HepG2 (cell line): ENCODE measurements around the gene TGIF1. TPM values are rescaled to one million over a fixed set of nuclear protein-coding genes. Genes with fewer than 3 reads are reported as not detected.

Experiments
- ASH2L ChIP-seq: fragments of 300-600, 200-600 bp; sonication (generic); IDR thresholded peaks from 2 replicates; pipeline ENCODE4 v1.7.0; 2017; ENCODE audit warnings: low read depth, mild to moderate bottlenecking, moderate library complexity, mixed read lengths, low read length; ENCODE audit not compliant: insufficient read length
- CEBPB ChIP-seq: IDR thresholded peaks from 2 replicates; pipeline ENCODE4 v1.6.1; 2011; ENCODE audit warnings: low read depth, low read length, improper control_type of control experiment, borderline replicate concordance
- NCOR1 ChIP-seq: fragments of 200-600 bp; sonication (generic); IDR thresholded peaks from 2 replicates; pipeline ENCODE4 v1.7.0; 2017; ENCODE audit warnings: antibody characterized with exemption, low read length, borderline replicate concordance
- NFE2L1 ChIP-seq: sonication (generic); formaldehyde crosslinking; IDR thresholded peaks from 2 replicates; pipeline ENCODE4 v1.4.0; 2020; ENCODE audit warnings: missing genetic modification reagents, mild to moderate bottlenecking, borderline replicate concordance
- TP53 ChIP-seq: sonication (generic); formaldehyde crosslinking; conservative IDR thresholded peaks from 2 replicates; pipeline ENCODE4 v1.4.0; 2020; ENCODE audit warnings: missing genetic modification reagents
- ZFY ChIP-seq: sonication (generic); formaldehyde crosslinking; IDR thresholded peaks from 2 replicates; pipeline ENCODE4 v1.4.0; 2020; ENCODE audit warnings: missing genetic modification reagents
- ZIK1 ChIP-seq: sonication (generic); formaldehyde crosslinking; IDR thresholded peaks from 2 replicates; pipeline ENCODE4 v1.5.0; 2020; ENCODE audit warnings: mild to moderate bottlenecking, low read depth, missing genetic modification reagents, borderline replicate concordance
- ZNF335 ChIP-seq: sonication (generic); formaldehyde crosslinking; IDR thresholded peaks from 2 replicates; pipeline ENCODE4 v1.4.0; 2020; ENCODE audit warnings: missing genetic modification reagents
- ZNF816 ChIP-seq: sonication (generic); formaldehyde crosslinking; IDR thresholded peaks from 2 replicates; pipeline ENCODE4 v1.8.0; 2022; ENCODE audit warnings: missing genetic modification reagents, mild to moderate bottlenecking, borderline replicate concordance
- ZNF839 ChIP-seq: sonication (generic); formaldehyde crosslinking; IDR thresholded peaks from 2 replicates; pipeline ENCODE4 v1.4.0; 2020; ENCODE audit warnings: missing genetic modification reagents, mild to moderate bottlenecking, borderline replicate concordance
- polyA plus RNA-seq, 8 experiments: library from polyadenylated mRNA; depleted of rRNA in 3 of 8; stranded (reverse) in 7 of 8; unstranded in 1 of 8; fragments of >200 nt; fragmentation: Illumina TruSeq in 4 of 8; extraction: Trizol in 4 of 8; gene quantifications; 2 replicates each; pipeline versions ENCODE4 v1.2.1 to v1.2.3, GENCODE V29; 2011 to 2016; ENCODE audit warnings: low read depth in 4 of 8, missing spikeins in 1 of 8, mixed read lengths in 1 of 8; ENCODE audit not compliant: insufficient read depth in 1 of 8
- total RNA-seq, 5 experiments: library from RNA; depleted of rRNA; stranded (reverse); fragments of >200 nt; fragmentation: Illumina TruSeq; extraction: Trizol; gene quantifications; 2 replicates each; pipeline ENCODE4 v1.2.3, GENCODE V29; 2016; ENCODE audit warnings: low read depth in 1 of 5
- TF ChIP-seq, protein P1 (sequence below): sonication (generic); formaldehyde crosslinking; IDR thresholded peaks from 2 replicates; pipeline ENCODE4 v1.4.0; 2020; ENCODE audit warnings: mild to moderate bottlenecking, missing genetic modification reagents
- TF ChIP-seq, protein P2 (sequence below): sonication (generic); formaldehyde crosslinking; IDR thresholded peaks from 2 replicates; pipeline ENCODE4 v1.9.0; 2022; ENCODE audit warnings: low read depth, missing genetic modification reagents
- TF ChIP-seq, protein P3 (sequence below): IDR thresholded peaks from 2 replicates; pipeline ENCODE4 v1.6.1; 2016
- TF ChIP-seq, protein P4 (sequence below): sonication (generic); formaldehyde crosslinking; IDR thresholded peaks from 2 replicates; pipeline ENCODE4 v1.4.0; 2020; ENCODE audit warnings: missing genetic modification reagents, borderline replicate concordance
- TF ChIP-seq, protein P5 (sequence below): sonication (generic); formaldehyde crosslinking; IDR thresholded peaks from 2 replicates; pipeline ENCODE4 v1.5.0; 2020; ENCODE audit warnings: mild to moderate bottlenecking, missing genetic modification reagents

Gene TGIF1
- total and polyA plus RNA-seq, 2 of the 13 experiments (the other 11 are each of a cell fraction or from before 2014, with no cell fraction given) = 50.0 to 76.1 TPM

DNA sequence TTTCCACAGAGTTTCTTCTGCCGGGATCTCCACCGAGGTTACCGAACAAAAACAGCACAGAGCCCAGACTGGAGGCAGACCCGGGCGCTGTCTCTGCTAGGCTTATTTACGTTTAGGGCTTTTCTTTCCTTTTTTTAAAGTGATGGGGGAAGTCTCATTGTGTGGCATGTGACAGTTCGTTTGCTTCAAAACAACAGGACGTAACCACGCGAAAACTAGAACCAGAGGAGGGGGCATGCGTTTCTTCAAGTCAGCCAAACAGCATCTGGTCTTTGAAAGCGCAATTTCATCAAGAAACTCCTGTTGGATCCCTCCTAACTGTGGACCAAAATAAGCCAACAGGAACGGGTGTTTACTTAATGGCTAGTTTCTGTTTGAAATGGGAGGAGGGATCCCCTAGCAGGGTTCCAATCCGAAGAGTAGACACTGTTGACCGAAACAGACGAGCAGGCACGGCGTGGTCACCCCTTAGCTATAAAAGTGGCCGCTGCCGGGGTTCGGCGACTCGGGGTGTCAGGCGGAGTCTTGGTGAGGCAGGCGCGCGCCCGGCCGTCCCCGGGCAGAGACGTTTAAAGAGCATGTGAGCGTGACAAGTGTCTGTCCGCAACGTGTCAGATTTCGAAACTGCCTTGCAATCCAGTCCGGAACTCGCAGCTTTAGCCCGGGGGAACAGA lies 997 bp upstream of the TGIF1 start (continued):
- TF ChIP-seq, protein P1, sequence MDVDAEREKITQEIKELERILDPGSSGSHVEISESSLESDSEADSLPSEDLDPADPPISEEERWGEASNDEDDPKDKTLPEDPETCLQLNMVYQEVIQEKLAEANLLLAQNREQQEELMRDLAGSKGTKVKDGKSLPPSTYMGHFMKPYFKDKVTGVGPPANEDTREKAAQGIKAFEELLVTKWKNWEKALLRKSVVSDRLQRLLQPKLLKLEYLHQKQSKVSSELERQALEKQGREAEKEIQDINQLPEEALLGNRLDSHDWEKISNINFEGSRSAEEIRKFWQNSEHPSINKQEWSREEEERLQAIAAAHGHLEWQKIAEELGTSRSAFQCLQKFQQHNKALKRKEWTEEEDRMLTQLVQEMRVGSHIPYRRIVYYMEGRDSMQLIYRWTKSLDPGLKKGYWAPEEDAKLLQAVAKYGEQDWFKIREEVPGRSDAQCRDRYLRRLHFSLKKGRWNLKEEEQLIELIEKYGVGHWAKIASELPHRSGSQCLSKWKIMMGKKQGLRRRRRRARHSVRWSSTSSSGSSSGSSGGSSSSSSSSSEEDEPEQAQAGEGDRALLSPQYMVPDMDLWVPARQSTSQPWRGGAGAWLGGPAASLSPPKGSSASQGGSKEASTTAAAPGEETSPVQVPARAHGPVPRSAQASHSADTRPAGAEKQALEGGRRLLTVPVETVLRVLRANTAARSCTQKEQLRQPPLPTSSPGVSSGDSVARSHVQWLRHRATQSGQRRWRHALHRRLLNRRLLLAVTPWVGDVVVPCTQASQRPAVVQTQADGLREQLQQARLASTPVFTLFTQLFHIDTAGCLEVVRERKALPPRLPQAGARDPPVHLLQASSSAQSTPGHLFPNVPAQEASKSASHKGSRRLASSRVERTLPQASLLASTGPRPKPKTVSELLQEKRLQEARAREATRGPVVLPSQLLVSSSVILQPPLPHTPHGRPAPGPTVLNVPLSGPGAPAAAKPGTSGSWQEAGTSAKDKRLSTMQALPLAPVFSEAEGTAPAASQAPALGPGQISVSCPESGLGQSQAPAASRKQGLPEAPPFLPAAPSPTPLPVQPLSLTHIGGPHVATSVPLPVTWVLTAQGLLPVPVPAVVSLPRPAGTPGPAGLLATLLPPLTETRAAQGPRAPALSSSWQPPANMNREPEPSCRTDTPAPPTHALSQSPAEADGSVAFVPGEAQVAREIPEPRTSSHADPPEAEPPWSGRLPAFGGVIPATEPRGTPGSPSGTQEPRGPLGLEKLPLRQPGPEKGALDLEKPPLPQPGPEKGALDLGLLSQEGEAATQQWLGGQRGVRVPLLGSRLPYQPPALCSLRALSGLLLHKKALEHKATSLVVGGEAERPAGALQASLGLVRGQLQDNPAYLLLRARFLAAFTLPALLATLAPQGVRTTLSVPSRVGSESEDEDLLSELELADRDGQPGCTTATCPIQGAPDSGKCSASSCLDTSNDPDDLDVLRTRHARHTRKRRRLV = 0 out of 2 replicates have a peak, but pooled peaks have one; percentile 31
- TF ChIP-seq, protein P2, sequence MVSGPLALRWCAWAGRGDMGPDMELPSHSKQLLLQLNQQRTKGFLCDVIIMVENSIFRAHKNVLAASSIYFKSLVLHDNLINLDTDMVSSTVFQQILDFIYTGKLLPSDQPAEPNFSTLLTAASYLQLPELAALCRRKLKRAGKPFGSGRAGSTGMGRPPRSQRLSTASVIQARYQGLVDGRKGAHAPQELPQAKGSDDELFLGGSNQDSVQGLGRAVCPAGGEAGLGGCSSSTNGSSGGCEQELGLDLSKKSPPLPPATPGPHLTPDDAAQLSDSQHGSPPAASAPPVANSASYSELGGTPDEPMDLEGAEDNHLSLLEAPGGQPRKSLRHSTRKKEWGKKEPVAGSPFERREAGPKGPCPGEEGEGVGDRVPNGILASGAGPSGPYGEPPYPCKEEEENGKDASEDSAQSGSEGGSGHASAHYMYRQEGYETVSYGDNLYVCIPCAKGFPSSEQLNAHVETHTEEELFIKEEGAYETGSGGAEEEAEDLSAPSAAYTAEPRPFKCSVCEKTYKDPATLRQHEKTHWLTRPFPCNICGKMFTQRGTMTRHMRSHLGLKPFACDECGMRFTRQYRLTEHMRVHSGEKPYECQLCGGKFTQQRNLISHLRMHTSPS (CRISPR knock-in tag) = no peak
- TF ChIP-seq NCOR1 (peak; percentile 38; the same call in 1 of the 2 replicates), NFE2L1 (no peak), ASH2L (peak; percentile 37), ZFY (0 out of 2 replicates have a peak, but pooled peaks have one; percentile 18), TP53 (peak; percentile 58; the same call in 1 of the 2 replicates), ZNF816 (peak; percentile 40; the same call in 1 of the 2 replicates), ZIK1 (CRISPR knock-in tag) (peak; percentile 54; the same call in 1 of the 2 replicates), ZNF335 (CRISPR knock-in tag) (peak; percentile 72), ZNF839 (CRISPR knock-in tag) (no peak), CEBPB (peak; percentile 83)
- TF ChIP-seq, protein P3, sequence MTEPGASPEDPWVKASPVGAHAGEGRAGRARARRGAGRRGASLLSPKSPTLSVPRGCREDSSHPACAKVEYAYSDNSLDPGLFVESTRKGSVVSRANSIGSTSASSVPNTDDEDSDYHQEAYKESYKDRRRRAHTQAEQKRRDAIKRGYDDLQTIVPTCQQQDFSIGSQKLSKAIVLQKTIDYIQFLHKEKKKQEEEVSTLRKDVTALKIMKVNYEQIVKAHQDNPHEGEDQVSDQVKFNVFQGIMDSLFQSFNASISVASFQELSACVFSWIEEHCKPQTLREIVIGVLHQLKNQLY (CRISPR knock-in tag) = peak; percentile 58; the same call in 1 of the 2 replicates
- TF ChIP-seq, protein P4, sequence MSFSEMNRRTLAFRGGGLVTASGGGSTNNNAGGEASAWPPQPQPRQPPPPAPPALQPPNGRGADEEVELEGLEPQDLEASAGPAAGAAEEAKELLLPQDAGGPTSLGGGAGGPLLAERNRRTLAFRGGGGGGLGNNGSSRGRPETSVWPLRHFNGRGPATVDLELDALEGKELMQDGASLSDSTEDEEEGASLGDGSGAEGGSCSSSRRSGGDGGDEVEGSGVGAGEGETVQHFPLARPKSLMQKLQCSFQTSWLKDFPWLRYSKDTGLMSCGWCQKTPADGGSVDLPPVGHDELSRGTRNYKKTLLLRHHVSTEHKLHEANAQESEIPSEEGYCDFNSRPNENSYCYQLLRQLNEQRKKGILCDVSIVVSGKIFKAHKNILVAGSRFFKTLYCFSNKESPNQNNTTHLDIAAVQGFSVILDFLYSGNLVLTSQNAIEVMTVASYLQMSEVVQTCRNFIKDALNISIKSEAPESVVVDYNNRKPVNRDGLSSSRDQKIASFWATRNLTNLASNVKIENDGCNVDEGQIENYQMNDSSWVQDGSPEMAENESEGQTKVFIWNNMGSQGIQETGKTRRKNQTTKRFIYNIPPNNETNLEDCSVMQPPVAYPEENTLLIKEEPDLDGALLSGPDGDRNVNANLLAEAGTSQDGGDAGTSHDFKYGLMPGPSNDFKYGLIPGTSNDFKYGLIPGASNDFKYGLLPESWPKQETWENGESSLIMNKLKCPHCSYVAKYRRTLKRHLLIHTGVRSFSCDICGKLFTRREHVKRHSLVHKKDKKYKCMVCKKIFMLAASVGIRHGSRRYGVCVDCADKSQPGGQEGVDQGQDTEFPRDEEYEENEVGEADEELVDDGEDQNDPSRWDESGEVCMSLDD (CRISPR knock-in tag) = peak; percentile 95; the same call in 1 of the 2 replicates
- TF ChIP-seq, protein P5, sequence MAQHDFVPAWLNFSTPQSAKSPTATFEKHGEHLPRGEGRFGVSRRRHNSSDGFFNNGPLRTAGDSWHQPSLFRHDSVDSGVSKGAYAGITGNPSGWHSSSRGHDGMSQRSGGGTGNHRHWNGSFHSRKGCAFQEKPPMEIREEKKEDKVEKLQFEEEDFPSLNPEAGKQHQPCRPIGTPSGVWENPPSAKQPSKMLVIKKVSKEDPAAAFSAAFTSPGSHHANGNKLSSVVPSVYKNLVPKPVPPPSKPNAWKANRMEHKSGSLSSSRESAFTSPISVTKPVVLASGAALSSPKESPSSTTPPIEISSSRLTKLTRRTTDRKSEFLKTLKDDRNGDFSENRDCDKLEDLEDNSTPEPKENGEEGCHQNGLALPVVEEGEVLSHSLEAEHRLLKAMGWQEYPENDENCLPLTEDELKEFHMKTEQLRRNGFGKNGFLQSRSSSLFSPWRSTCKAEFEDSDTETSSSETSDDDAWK (CRISPR knock-in tag) = no peak
